HepG2 (cell line): ENCODE results near the gene GTF3C5. TPM values are rescaled to one million over a fixed set of nuclear protein-coding genes. Genes with fewer than 3 reads are reported as not detected.
A peak's percentile ranks its signal among the peaks of the same experiment; 100 is the strongest.

Experiments used
- BHLHE40 ChIP-seq: IDR thresholded peaks from 2 replicates; pipeline ENCODE4 v1.6.1; 2011; ENCODE audit warnings: low read length, improper control_type of control experiment
- BORCS8-MEF2B ChIP-seq: sonication (generic); formaldehyde crosslinking; IDR thresholded peaks from 2 replicates; pipeline ENCODE4 v1.8.0; 2022; ENCODE audit warnings: mild to moderate bottlenecking, missing genetic modification reagents
- CEBPZ ChIP-seq: IDR thresholded peaks from 2 replicates; pipeline ENCODE4 v1.6.1; 2012; ENCODE audit warnings: low read length, improper control_type of control experiment
- GLMP ChIP-seq: sonication (generic); formaldehyde crosslinking; IDR thresholded peaks from 2 replicates; pipeline ENCODE4 v1.9.0; 2021; ENCODE audit warnings: missing genetic modification reagents, mild to moderate bottlenecking, borderline replicate concordance
- GPBP1L1 ChIP-seq: sonication (generic); formaldehyde crosslinking; IDR thresholded peaks from 2 replicates; pipeline ENCODE4 v1.5.0; 2020; ENCODE audit warnings: mild to moderate bottlenecking, missing genetic modification reagents
- NFRKB ChIP-seq: fragments of 450-650 bp; IDR thresholded peaks from 2 replicates; pipeline ENCODE4 v1.6.1; 2017
- NR2F2 ChIP-seq: IDR thresholded peaks from 2 replicates; pipeline ENCODE4 v1.6.1; 2012; ENCODE audit warnings: low read depth, inconsistent platforms, borderline replicate concordance
- ONECUT2 ChIP-seq: sonication (generic); formaldehyde crosslinking; IDR thresholded peaks from 2 replicates; pipeline ENCODE4 v1.4.0; 2020; ENCODE audit warnings: missing genetic modification reagents
- PBX2 ChIP-seq: IDR thresholded peaks from 2 replicates; pipeline ENCODE4 v1.6.1; 2016; ENCODE audit warnings: control low read depth
- SATB2 ChIP-seq: sonication (generic); formaldehyde crosslinking; IDR thresholded peaks from 2 replicates; pipeline ENCODE4 v1.5.0; 2020; ENCODE audit warnings: missing genetic modification reagents
- TBP ChIP-seq: sonication (generic); formaldehyde crosslinking; IDR thresholded peaks from 2 replicates; pipeline ENCODE4 v1.5.0; 2020; ENCODE audit warnings: missing genetic modification reagents
- ZNF776 ChIP-seq: sonication (generic); formaldehyde crosslinking; IDR thresholded peaks from 2 replicates; pipeline ENCODE4 v1.4.0; 2020; ENCODE audit warnings: mild to moderate bottlenecking, missing genetic modification reagents
- polyA plus RNA-seq, 8 experiments: library from polyadenylated mRNA; depleted of rRNA in 3 of 8; stranded (reverse) in 7 of 8; unstranded in 1 of 8; fragments of >200 nt; fragmentation: Illumina TruSeq in 4 of 8; extraction: Trizol in 4 of 8; gene quantifications; 2 replicates each; pipeline versions ENCODE4 v1.2.1 to v1.2.3, GENCODE V29; 2011 to 2016; ENCODE audit warnings: low read depth in 4 of 8, missing spikeins in 1 of 8, mixed read lengths in 1 of 8; ENCODE audit not compliant: insufficient read depth in 1 of 8
- total RNA-seq, 5 experiments: library from RNA; depleted of rRNA; stranded (reverse); fragments of >200 nt; fragmentation: Illumina TruSeq; extraction: Trizol; gene quantifications; 2 replicates each; pipeline ENCODE4 v1.2.3, GENCODE V29; 2016; ENCODE audit warnings: low read depth in 1 of 5
- TF ChIP-seq, protein P1 (sequence below): sonication (generic); formaldehyde crosslinking; IDR thresholded peaks from 2 replicates; pipeline ENCODE4 v1.9.0; 2021; ENCODE audit warnings: missing genetic modification reagents, borderline replicate concordance
- TF ChIP-seq, protein P2 (sequence below), 2 experiments: sonication (generic) in 1 of 2; formaldehyde crosslinking in 1 of 2; IDR thresholded peaks; 2 replicates each; pipeline versions ENCODE4 v1.6.1 to v1.9.0; 2014 to 2022; ENCODE audit warnings: antibody characterized with exemption in 1 of 2, borderline replicate concordance in 1 of 2, inconsistent platforms in 1 of 2, low read depth in 1 of 2, missing genetic modification reagents in 1 of 2

The GTF3C5 gene
- total and polyA plus RNA-seq, 2 of the 13 experiments (the other 11 are each of a cell fraction or from before 2014, with no cell fraction given) = 66.9 to 92.6 TPM

DNA sequence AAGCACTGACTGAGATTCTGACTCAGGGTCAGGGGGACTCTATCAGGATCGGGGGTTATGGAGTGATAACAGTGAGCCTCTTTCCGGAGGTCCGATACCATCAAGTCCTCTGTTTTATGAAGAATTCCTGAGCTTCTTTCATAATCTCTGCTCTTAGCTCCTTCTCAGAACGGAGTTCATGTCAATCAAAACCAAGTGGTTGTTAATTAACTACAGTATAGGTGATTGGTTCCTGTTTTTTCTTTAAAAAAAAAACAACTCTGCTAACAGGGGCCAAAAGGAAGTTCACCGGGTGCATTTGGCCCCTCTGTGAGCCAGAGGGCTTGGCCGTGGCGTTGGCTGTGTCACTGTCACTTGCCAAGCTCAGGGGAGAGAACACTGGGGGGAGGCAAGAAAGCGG, 48.3 kb upstream of the GTF3C5 start (continued):
- TF ChIP-seq CEBPZ = no peak
- TF ChIP-seq BORCS8-MEF2B (CRISPR knock-in tag) = no peak
- TF ChIP-seq BHLHE40 = no peak
- no peak for TF ChIP-seq SATB2
- TF ChIP-seq NR2F2 = no peak
- TF ChIP-seq TBP (CRISPR knock-in tag) = no peak
- TF ChIP-seq PBX2 (CRISPR knock-in tag) = peak; percentile 66
- TF ChIP-seq GLMP (CRISPR knock-in tag) = no peak
- no peak for TF ChIP-seq NFRKB
- no peak for TF ChIP-seq ONECUT2
- no peak for TF ChIP-seq ZNF776 (CRISPR knock-in tag)
- TF ChIP-seq, protein P1, sequence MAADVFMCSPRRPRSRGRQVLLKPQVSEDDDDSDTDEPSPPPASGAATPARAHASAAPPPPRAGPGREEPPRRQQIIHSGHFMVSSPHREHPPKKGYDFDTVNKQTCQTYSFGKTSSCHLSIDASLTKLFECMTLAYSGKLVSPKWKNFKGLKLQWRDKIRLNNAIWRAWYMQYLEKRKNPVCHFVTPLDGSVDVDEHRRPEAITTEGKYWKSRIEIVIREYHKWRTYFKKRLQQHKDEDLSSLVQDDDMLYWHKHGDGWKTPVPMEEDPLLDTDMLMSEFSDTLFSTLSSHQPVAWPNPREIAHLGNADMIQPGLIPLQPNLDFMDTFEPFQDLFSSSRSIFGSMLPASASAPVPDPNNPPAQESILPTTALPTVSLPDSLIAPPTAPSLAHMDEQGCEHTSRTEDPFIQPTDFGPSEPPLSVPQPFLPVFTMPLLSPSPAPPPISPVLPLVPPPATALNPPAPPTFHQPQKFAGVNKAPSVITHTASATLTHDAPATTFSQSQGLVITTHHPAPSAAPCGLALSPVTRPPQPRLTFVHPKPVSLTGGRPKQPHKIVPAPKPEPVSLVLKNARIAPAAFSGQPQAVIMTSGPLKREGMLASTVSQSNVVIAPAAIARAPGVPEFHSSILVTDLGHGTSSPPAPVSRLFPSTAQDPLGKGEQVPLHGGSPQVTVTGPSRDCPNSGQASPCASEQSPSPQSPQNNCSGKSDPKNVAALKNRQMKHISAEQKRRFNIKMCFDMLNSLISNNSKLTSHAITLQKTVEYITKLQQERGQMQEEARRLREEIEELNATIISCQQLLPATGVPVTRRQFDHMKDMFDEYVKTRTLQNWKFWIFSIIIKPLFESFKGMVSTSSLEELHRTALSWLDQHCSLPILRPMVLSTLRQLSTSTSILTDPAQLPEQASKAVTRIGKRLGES (CRISPR knock-in tag) = no peak
- TF ChIP-seq GPBP1L1 (CRISPR knock-in tag) = no peak
- TF ChIP-seq, protein P2, sequence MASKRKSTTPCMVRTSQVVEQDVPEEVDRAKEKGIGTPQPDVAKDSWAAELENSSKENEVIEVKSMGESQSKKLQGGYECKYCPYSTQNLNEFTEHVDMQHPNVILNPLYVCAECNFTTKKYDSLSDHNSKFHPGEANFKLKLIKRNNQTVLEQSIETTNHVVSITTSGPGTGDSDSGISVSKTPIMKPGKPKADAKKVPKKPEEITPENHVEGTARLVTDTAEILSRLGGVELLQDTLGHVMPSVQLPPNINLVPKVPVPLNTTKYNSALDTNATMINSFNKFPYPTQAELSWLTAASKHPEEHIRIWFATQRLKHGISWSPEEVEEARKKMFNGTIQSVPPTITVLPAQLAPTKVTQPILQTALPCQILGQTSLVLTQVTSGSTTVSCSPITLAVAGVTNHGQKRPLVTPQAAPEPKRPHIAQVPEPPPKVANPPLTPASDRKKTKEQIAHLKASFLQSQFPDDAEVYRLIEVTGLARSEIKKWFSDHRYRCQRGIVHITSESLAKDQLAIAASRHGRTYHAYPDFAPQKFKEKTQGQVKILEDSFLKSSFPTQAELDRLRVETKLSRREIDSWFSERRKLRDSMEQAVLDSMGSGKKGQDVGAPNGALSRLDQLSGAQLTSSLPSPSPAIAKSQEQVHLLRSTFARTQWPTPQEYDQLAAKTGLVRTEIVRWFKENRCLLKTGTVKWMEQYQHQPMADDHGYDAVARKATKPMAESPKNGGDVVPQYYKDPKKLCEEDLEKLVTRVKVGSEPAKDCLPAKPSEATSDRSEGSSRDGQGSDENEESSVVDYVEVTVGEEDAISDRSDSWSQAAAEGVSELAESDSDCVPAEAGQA (IDR thresholded peaks at IDR 0.05; ENCODE audit: low read depth) = no peak
- TF ChIP-seq, protein P2 (CRISPR knock-in tag; IDR thresholded peaks at IDR 0.05; ENCODE audit: borderline replicate concordance) = no peak
